ENCODE measurements around the gene MOV10.

MOV10 gene

DNA sequence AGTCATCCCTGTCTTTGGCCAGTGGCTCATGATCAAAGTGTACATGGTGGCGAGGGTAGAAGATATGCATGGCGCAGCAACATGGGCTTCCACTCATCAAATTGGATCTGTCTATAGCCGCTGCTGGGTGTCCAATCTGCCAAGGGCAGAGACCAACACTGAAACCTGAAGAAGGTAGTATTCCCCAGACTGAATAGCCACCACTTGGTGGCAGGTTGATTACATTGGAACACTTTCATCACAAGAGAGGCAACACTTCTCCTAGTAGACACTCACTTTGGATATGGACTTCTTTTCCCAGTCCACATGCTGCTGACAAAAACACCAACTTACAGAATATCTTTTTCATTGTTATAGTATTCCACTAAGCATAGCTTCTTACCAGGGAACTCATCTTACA is 63.1 kb downstream of the MOV10 start:
- DNase-seq, result no peak

DNA sequence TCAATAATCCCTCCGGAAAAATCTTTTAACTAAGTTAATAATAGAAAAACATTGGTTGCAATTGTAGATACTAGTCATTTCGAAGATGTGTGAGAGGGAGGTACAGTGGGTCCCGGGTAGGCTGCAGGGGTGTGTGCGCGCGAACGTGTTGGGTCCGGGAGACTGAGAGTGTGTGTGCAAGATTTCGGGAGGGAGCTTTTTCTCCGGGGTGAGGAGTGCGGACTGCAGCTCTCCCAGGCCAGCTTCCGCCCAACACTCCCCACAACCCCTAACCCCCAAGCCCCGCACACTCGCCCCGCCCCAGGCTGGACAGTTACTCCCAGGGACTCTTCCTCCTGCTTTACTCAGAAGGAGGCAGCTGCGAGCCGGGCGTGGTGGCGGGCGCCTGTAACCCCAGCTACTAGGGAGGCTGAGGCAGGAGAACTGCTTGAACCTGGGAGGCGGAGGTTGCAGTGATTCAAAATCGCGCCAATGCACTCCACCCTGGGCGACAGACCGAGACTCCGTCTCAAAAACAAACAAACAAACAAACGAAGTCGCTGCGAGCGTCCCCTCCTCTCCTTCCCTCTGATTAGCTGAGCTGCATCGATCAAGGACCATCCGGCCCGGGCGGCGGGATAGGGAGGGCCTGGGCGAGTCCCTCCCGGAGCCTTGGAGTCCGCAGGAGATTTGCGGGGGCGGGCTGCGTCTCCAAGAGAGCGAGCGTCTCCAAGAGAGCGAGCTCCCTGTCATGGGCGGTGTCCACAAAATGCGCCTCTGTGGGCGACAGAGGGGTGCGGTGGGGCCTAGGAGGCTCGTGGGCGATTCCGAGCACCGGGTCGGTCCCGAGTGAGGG is 68.9 kb downstream of the MOV10 start:
- DNase-seq, result no peak

DNA sequence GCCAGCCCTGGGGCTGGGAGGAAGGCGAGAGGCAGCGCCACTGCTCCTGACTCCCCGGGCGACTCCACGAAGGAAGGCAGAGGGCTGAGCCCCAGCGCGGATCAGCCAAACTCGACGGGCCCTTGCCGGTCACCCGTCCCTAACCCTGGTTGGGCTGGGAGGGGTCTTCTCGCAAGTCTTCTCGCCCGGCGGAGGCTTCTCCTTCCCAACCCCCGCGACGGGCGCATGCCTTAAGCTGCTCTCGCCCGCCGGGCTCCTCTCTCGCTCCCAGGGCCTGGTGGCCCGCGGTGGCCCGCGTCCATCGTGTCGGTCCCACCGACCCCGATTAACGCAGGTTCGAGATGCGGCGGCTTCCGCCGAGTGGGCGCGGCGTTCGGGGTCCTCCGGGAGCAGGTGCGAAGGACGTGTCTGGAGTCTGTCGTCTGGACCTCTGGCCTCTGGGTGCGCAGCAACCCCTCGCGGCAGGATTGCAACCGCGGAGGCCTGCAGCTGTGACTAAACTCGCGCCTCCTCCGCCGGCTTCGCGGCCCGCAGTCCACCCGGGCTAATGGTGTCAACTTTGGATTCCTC is 69.6 kb downstream of the MOV10 start:
- no peak for DNase-seq

DNA sequence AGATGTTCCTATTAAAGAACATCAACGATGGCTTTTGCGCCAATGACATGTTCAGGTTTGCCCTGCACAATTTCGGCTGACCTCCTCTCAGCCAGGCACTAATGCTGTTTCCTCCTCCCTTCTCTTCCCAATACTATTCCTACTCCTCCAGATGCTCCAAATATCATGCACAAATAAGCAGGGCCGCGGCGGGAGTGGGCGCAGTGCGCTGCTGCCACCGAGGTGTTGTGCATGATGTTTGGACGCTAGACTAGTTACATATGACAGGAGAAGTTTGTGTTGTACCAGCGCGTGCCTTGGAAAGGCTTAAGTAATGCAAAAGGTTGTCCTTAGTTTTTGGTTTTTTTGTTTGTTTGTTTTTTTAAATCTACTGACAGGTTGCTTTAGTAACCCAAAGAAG is 73.9 kb downstream of the MOV10 start:
- no peak for DNase-seq
